GM18907 (cell line): ENCODE results near the gene JAKMIP2.

Experiments
- ATAC-seq: cut with Tn5 transposase; IDR thresholded peaks from one replicate; pipeline ENCODE4 v1.9.1; 2021; ENCODE audit warnings: mild to moderate bottlenecking, moderate library complexity; ENCODE audit not compliant: unreplicated experiment

JAKMIP2 gene

DNA sequence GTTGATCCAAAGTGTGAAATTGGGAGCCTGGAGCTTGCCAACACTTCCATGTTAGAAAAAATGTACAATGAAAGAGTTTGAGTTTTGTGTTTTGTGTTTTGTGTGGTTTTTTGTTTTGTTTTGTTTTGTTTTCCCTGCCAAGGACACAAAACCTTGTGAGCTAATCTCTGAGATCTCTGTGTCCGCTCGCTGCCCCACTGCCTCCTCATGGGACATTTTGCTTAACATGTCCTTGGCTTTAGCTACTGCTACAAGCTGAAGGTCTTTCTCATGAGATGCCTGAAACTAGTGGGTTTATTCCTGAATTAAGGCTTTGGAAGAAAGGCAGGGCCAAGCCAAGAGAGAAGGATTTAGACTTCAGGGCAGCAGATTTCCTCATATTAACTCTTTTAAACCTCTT is 7.3 kb upstream of the JAKMIP2 start:
- ATAC-seq, result no peak

DNA sequence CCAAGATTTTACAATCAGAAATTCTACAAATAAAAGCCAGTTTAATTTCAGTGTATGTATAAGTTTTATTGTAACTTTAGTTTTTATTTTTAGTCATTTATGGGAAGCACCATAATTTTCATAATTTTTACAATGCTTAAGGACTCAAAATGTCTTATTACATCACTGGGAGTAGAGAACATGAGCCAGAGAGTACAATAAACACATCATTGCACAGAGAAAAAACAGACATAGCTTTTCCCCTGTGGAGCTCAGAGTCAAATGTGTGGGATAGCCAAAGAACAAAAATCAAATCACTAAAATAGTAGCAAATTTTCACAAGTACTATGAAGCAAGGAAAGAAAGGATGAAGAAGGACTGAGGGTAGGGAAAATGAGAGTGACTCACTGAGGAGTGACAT is 5.5 kb upstream of the JAKMIP2 start:
- no peak for ATAC-seq

DNA sequence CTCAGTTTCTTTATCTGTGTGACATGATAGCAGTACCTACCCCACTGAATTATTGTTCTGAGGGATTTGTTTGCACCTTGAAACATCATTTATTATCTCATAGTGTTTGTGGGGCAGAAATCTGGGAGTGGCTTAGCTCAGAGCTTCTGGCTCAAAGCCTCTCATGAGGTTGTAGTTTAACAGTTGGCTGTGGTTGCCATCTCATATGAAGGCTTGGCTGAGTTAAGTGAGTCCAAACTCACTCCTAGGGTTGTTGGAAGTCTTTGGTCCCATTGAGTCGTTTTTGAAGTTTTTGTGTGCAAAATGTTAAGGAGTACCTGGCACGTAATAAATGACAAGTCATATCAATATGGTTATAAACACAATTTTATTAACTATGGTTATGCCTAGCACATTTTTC is 3.6 kb upstream of the JAKMIP2 start:
- no peak for ATAC-seq

DNA sequence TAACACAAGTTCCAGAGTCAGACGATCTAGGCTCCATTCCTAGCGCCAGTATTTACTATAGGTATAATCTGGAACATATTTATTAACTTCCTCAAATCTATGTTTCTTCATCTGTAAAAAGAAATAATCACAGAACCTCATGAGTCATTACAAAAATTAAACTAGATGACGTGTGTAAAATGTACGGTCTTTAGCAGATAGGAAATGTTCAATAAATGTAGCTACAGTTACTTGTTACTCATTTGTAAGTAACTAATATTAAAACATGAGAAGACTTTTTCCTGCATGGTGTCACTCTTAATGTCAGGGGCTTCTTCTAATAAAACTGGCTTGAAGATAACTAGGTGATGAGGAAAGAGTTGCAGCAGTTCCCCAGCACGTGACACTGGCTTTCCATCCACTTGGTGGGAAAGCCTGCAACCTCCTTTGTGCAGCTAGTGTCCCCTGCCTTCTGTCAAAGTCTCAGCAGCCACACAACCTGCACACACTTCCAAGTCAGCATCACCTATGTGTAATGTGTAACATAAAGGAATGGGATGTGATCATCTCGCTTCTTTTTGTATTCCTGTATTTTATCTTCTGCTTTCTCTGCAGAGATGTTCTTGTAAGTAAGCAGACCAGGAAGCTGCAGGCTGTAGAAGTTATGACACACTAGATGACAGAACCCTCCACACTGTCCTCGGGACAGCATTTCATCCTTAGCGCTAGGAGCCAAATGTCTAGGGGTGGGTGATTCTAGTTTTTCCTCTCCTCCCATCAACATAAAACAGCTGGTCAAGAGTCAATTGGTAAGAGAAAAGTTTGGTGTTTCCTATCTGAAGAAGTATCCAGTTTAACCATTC is 1.8 kb upstream of the JAKMIP2 start:
- ATAC-seq, result no peak

DNA sequence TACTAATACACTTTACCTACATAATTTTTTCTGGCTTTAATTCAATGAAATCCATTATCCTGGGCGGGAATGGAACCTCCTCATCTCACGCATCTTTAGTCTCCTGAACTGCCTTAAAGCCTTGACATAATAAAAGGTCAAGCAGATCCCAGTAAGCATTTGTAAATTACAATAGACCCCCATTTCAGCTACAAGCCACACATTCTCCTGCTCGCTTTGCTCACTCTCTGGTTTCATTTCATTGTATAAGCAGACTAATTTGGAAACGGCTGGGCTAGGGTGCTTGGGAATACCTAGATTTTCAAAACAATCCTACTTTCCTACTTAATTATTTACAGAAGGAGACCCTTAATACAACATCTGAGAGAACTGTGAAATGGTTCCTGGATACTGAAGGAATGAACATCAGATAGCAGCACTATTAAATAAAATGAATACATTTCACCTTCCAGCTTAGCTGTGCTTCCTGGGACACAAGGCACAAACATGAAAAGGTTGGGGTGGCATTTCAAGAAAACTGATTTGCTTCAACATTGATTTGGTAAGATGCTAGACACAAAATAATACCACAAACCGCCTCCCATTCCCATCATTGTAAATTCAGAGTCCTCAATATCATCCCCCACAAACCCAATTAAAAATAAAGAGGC is 1.5 kb downstream of the JAKMIP2 start:
- ATAC-seq, result no peak

DNA sequence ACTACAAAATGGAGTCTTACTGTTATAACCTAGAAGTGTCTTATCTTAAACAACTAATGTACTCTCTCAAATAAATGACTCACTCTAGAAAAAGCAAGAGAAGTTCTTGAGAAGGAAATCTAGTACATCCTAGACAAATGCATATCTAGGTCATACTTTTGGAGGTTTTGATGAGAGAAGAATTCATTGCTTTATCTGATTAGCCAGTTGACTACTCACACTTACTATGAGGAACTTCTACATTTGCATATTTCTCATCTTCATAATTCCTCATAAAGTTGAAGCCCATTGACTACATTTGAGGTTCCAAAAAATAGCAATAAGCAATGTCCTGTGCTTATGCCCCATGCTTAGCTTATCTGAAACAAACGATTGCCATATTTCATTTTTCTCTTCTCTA is 2.8 kb downstream of the JAKMIP2 start:
- no peak for ATAC-seq

DNA sequence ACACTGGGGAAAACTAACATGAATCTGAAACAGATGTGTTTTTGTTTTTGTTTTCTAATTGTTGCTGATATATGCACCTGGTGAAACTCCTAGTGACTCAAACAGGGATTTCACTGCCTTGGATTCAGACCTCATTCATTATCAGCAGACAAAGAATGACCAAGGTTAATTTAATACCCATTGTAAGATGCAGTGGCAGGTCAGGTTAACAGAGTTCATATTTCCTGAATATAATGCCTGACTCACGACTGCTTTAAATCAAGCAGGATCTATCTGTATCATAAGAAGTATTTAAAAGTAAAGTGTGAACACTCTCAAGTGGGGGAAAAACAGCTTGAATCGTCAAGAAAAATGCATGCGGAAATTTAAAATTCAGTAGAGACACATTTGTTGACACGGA is 5.5 kb downstream of the JAKMIP2 start:
- no peak for ATAC-seq

DNA sequence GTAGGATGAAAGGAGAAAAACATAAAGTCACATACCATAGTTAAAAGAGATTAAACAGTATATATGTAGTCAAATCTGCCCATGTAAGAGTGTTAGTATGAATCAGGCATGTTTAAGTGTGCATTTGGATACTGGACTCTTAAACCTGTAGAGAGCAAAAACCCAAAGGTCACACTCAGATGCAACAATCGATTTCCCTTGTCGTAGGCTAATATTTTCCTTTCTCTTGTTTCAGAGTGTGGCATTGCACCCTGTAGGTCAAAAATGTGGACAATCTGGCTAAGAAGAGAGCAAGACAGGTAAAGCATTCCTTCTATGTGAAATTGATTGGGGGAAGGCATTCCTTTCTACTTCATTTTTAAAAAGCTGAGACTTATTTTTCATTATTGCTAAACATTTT is 8.9 kb downstream of the JAKMIP2 start:
- no peak for ATAC-seq

DNA sequence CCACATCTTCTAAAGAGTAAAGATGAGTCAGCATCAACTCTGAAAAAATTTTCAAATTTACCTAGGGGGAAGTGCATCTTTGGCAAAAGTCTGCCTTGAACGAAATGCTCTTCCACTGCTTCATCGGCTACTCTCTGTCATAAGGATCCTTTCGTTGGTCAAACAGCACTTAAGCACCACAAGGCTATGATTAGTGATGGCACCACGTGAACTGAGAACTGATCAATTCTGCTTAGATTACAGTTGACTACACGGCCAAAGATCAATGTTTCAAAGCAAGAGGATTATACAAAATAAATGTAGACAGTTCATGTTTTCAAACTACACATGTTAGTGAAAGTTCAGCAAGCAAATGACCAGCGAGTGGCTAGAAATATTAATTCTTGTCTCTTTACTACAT is 9.4 kb downstream of the JAKMIP2 start:
- ATAC-seq, result no peak

DNA sequence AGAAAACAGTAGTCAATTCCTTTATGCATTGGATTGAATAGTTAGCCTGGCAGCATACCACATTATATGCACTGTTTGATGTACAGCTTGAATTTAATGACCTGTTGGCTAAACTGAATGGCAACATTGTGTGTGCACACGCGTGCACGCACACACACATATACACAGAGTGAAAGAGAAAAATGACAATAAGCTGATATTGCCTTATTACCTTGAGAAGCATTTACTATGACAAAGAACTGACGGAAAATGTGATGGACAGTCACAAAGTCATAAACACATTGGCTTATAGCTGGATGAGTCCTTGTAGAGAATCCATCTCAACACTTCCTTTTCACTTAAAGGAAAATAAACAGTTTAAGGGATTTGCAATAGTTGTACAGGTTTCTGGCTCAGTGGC is 15.5 kb downstream of the JAKMIP2 start:
- ATAC-seq, result no peak

DNA sequence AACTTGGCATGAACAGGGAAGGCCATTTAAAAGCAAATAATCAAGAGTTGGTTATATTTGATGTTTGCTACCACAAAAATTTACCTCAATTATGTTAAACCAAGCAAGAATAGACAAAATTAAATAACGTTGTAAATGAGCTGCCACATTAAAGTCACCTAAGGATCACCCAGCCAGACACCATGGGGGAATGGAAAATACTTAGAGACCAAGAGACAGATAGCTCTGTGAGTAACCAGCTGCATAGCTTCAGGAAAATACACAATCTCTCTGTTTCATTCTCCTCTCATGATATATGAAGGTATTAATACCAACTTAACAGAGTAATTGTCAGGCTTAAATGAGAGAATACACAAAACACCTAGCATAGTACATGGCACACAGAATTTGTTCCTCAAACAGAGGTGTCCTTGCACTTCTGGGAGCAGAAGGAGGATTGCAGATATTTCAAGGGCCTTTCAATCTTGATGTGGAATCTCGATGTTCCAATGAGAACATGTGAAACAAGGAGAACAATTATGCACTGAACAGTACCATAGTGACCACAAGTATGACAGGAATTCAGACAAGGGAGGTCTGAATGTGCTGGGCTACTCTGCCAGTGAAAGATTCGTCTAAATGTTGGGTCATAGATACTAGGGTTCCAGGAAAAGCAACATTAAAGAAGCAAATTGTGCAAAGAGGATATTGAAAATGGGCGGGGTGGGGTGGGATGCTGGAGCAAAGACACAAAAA is 18.6 kb downstream of the JAKMIP2 start:
- ATAC-seq, result no peak

DNA sequence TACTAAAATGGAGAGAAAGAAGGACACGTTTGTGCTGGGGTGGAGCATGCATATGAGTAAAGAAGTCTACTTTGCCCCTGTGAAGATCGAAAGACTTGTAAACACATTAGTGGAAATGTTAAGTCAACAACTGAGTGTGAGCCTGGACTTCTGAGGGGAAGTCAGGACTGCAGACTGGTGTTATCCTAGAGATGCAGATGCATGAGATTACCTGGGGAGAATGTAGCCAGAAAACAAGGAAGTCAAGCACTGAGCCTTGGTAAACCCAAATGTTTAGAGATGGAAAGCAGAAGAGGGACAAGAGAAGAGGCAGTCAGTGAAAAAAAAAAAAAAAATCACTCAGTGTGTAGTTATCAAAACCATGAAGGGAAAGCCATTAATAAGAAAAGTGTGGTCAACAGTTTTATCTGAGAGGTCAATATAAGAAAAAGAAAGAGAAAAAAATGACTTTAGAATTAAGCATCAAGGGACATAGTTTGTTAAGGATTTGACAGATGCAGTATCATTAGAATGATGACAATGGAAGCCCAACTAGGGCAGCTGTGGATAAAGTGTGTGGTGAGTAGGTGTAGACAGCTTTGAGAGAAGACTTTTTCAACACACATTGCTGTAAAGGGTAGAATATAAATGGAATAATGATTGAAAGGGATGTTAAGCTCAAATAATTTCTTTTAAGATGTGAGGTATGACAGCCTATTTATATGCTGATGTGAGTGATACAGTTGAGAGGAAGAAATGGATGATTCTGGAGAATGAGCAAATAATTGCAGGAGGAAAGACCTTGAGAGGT is 22.2 kb downstream of the JAKMIP2 start:
- no peak for ATAC-seq

DNA sequence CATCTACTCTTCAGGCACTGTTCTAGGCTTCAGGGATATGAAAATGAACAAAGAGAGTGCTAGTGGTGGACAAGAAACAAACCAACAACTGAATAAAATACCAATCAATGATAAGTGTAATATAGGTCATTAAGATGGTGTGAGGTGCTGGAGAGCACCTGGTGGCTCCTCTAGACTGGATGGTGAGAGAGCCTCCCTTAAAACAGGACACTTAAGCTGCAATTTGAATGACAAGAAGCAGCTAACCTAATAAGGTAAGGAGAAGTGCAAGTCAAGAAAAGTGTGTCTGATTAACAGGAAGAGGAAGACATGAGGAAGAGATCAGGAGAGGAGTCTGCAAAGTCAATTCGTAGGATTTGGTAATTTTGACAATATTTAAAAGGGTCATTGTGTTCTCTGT is 23.1 kb downstream of the JAKMIP2 start:
- ATAC-seq, result no peak

DNA sequence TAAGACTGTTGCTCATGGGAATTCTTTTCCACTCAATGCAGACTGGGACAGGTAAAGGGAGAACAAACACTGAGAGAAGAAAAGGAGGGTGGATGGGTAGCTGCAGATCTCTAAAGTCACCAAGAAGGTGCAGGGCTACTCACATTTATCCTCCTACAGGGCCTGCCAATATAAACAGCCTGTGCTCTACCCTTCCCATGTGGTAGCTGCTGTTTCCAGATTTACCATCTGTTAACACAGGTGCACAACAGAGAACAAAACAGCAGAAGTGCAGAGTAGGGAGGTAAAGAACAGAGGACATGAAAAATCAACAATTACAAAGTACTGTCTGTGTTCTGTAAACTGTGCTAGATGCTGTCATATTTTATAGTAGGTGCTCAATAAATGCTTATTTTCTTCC is 26.0 kb downstream of the JAKMIP2 start:
- no peak for ATAC-seq

DNA sequence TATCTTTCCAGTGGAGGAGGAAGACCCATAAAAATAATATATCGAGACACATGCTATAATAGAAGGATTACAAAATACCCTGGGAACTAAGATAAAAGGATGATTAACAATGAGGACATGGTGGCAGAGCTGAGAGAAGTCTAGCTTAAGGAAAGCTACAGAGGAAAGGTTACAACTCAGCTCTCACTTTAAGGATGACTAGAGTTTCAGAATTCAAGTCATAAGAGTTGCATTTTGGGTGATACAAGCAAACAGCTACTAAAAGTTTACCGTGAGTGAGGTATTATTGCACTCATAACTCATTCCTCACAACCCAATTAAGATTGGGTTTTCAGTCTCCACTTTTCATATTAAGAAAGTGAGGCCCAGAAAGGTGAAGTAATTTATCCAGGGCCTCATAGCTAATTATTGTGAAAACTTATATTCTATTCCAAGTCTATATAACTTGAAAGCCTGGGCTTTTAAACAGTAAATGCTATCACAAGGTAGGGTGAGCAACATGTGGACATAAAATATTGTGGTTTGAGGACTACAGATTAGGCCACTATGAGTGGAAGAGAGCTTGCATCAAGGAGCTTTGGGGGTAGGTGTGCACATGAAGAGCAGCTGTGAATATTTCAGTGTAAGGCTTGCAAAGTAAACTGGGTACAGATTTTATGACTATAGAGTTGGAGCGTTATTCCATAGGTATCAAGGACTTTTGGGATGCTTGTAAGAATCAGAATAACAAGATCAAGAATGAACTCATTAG is 28.0 kb downstream of the JAKMIP2 start:
- ATAC-seq, result no peak

DNA sequence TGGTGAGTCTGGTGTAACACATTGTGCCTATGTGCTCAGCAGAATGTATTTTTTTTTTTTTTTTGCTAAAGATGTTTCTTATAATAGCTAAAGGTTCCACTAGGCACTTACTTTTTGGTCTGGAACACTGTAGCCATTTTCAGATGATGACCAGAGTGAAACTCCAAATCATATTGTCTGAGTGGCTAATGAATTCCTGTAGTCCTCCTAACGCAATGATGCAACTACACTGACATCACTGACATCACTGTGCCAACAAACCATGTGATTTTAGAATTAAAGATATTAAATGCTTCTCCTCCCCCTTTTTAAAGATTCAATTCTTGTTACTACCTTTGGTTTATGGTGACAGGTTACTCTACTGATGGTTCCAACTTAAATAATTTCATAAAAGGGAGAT is 28.8 kb downstream of the JAKMIP2 start:
- no peak for ATAC-seq

DNA sequence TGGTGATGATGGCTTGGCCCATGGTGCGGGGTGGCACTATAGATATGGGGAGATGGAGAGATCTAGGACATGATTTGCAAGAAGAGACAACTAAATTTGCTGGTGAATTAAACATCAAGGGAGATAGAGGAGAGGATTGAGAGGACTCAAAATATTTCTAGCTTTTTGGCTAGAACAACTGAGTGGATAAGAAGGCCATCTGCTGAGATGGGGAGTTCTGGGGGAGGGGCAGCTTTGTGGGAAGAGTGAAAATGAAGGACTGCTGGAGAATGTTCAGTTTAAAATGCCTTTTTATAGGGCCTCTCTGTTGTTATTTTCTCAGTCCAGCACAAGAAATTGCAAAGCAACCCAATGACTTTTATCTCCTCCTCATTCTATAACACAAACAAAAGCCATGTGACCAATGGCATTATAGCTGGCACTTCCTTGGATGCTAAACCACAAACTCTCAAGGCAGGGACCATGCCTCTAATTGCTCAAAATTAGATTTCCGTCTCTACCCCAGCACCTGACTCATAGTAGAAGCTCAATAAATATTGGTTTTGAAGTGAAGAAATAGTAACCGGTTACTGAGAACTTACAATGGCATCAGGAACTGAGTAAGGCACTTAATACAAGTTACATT is 29.8 kb downstream of the JAKMIP2 start:
- no peak for ATAC-seq

DNA sequence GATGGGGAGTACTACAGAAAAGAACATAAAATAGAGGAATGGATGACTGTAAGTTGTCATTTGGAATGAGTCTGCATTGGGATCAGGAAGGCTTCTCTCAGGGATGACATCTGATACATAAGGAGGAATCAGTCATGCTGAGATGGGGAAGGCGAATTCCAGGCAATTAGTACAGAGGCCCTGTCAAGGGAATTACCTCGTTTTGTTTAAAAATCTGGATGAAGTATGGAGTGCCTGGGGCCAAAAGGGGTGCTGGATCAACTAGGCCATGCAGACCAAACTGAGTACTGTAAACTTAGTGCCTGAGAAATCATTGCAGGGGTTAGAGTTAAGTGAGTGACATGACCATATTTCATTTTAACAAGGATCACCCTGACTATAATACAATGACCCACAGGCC is 30.5 kb downstream of the JAKMIP2 start:
- no peak for ATAC-seq

DNA sequence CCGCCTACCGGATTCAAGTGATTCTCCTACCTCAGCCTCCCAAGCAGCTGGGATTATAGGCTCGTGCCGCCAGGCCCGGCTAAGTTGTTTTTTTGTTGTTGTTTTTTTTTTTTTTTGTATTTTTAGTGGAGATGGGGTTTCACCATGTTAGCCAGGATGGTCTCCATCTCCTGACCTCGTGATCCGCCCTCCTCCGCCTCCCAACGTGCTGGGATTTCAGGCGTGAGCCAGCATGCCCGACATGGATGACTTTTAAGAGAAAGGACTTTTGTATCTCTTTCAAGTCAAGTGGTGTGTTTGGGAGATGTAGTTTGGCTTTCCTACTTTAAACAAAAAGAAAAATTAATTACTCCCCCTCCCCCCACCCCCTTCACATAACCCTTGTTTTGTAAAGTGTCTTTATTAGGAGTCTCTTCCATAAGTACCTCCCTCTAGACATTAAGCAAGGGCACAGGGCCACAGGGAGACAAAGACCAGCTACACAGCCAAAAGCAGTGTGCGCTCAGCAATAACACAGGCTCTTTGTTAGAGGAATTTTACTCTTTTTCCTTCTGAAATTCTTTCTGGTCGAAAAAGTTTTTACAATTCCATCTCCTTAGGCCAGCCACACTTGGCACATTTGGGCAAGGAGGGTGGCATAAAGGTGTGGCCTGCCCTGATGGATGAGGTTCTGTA is 31.2 kb downstream of the JAKMIP2 start:
- no peak for ATAC-seq
